Pancreas (tissue), 10 donors: ENCODE data around the gene TUBGCP6. TPM values are rescaled to one million over a fixed set of nuclear protein-coding genes. Genes with fewer than 3 reads are reported as not detected.

Experiments
- ATAC-seq, 4 donors: fragments of 200-7000 bp; cut with Tn5 transposase; one replicate each; pipeline versions ENCODE4 v1.8.0 to v1.9.1; 2020; ENCODE audit warnings: mild to moderate bottlenecking in 4 of 4, moderate library complexity in 4 of 4
- DNase-seq, 6 donors: peaks; one replicate each; pipeline ENCODE4 v3.0.0-alpha.2; 2020
- FAIRE-seq: peaks from 2 replicates; lab custom pipeline; 2012; peaks lifted over from hg19 to GRCh38; lab: Jason Lieb, UNC
- H3K27ac ChIP-seq, 4 donors: fragments of 200-600 bp; sonication (generic); 1 replicate in 3 of 4; 2 replicates in 1 of 4; pipeline versions ENCODE4 v1.5.0 to v1.8.0; 2020
- H3K27me3 ChIP-seq, 4 donors: fragments of 200-600 bp; one replicate each; pipeline ENCODE4 v1.8.0; 2021
- H3K36me3 ChIP-seq, 3 donors: fragments of 200-600 bp; sonication (generic) in 1 of 3; one replicate each; pipeline versions ENCODE4 v1.5.0 to v1.8.0; 2020 to 2021
- H3K4me1 ChIP-seq, 3 donors: fragments of 200-600 bp; one replicate each; pipeline ENCODE4 v1.8.0; 2021
- H3K4me3 ChIP-seq, 4 donors: fragments of 200-600 bp; sonication (generic) in 2 of 4; one replicate each; pipeline versions ENCODE4 v1.5.0 to v1.8.0; 2020 to 2021
- H3K9me3 ChIP-seq, 4 donors: fragments of 200-600 bp; one replicate each; pipeline ENCODE4 v1.8.0; 2021
- CTCF ChIP-seq, 4 donors: fragments of 200-600 bp; sonication (generic) in 3 of 4; IDR thresholded peaks; one replicate each; pipeline versions ENCODE4 v1.5.0 to v1.8.0; 2021; ENCODE audit warnings: antibody characterized with exemption in 4 of 4
- WGBS, 2 donors: extraction: QIAGEN DNeasy Blood & Tissue Kit; methylation state at CpG; one replicate each; pipeline ENCODE4 v1.1.7; 2013; 5-methylcytosine and 5-hydroxymethylcytosine counted together
- intact Hi-C, 3 donors: fragments of 100-400 bp; cut with DNase I; formaldehyde crosslinking; loops; one replicate each; pipeline versions ENCODE4 v1.11.1 to v1.14.2; 2022
- polyA plus RNA-seq, 2 donors: library from polyadenylated mRNA; stranded (reverse); fragments of 200-250 nt; gene quantifications; one replicate each; pipeline ENCODE4 v1.2.3, GENCODE V29; 2013
- total RNA-seq, 6 donors: library from RNA; stranded (reverse); fragmentation: NEBNext Ultra II Directional in 4 of 6; extraction: Animal tissue kit (Norgen Biotek cat#: 25700) in 4 of 6; gene quantifications; one replicate each; pipeline versions ENCODE4 v1.2.1 to v1.2.4, GENCODE V29; 2021 to 2023
- donor health status: healthy with polysubstance abuse.
- donor health status: DM: no; HTN: no; CAD: no; lungs with moderate emphysema.
- donor health status: DM: no; HTN: no; CAD: no.
- donor health status: control.
- donor health status: control.
- donor health status: Bipolar disorder and iron deficiency.
- donor health status: DM: yes; HTN: yes; CAD: no.
- donor health status: DM: no; HTN: no; CAD: no.
- donor health status: DM: no; HTN: no; CAD: no.
- donor health status: DM: yes; HTN: yes; CAD: no.

The TUBGCP6 gene
- total and polyA plus RNA-seq, 8 donors = 19.2 to 139 (median 29.8) TPM

GRCh38 chr22:50199829-50200460, 44.9 kb downstream of the TUBGCP6 start:
- peak overlapping the region; percentile 61 to 86 (median 82) for H3K4me3 ChIP-seq
- ATAC-seq (peak; percentile 1 to 7 (median 6)), DNase-seq (peak in 3 of 6 donors; percentile 31 to 86 (median 56)), FAIRE-seq (no peak)
- WGBS, 2 donors = 28 to 34% methylated on average over 18 to 34 of the region's 34 CpGs
- peaks cover 0 to 13% (median 6%) of the 10 kb centered on the region in 3 donors for H3K4me1 ChIP-seq
- no peaks in the 10 kb centered on the region for H3K9me3 ChIP-seq
- no peak for TF ChIP-seq CTCF (IDR thresholded peaks at IDR 0.05)
- intact Hi-C loops = no loop called here
- no peaks in the 10 kb centered on the region for H3K27me3 ChIP-seq
- peaks cover 0 to 23% (median 0%) of the 10 kb centered on the region in 3 donors for H3K36me3 ChIP-seq
- H3K27ac ChIP-seq = peak overlapping the region in 3 of 4 donors; percentile 17 to 64 (median 60)

DNA sequence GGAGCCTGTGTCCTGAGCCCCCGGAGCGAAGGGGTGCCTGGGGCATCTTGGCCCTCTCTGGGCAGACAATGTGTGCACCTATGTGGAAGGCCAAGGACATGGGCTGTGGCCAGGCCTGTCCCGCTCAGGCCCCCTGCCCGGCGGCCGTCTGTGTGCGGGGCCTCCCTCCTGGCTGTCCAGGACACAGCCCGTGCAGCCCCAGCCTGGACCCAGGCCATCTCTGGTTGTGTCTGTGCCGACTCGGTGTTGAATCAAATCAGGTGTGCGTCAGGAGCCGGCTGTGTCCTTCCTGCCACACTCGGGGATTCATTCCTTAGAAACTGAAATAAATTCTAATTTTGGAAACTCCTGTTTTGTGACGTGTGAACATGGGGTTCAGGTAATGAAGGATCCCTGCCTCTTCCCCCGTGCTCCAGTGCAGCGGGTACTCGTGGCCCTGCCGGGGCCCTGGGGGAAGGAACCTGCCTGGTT, 45.5 kb downstream of the TUBGCP6 start:
- peak in 3 of 6 donors; percentile 24 to 85 (median 62) for DNase-seq
- FAIRE-seq = no peak

GRCh38 chr22:50198624-50199017, 46.2 kb downstream of the TUBGCP6 start:
- Histone ChIP-seq H3K9me3 (no peaks in the 10 kb centered on the region), H3K4me3 (no peak overlapping the region), H3K36me3 (peaks cover 0 to 30% (median 0%) of the 10 kb centered on the region in 3 donors), H3K4me1 (peaks cover 0 to 13% (median 6%) of the 10 kb centered on the region in 3 donors), H3K27me3 (no peaks in the 10 kb centered on the region), H3K27ac (no peak overlapping the region)
- WGBS, 2 donors = 90% methylated on average over 15 to 16 of the region's 16 CpGs
- intact Hi-C loops = no loop called here
- TF ChIP-seq CTCF (IDR thresholded peaks at IDR 0.05) = no peak
- DNase-seq = peak in 1 of 6 donors; percentile 51
- ATAC-seq = no peak
- FAIRE-seq = no peak

More for the DNA sequence above, 45.5 kb downstream of the TUBGCP6 start:
- no peak overlapping the region for H3K4me3 ChIP-seq
- no peaks in the 10 kb centered on the region for H3K9me3 ChIP-seq
- H3K4me1 ChIP-seq = peaks cover 0 to 13% (median 6%) of the 10 kb centered on the region in 3 donors
- no peak overlapping the region for H3K27ac ChIP-seq
- 72 to 74% methylated on average over 18 of the region's 18 CpGs for WGBS, 2 donors
- H3K27me3 ChIP-seq = no peaks in the 10 kb centered on the region
- ATAC-seq = no peak
- H3K36me3 ChIP-seq = peaks cover 0 to 26% (median 0%) of the 10 kb centered on the region in 3 donors
- intact Hi-C loops = no loop called here
- no peak for TF ChIP-seq CTCF (IDR thresholded peaks at IDR 0.05)

DNA sequence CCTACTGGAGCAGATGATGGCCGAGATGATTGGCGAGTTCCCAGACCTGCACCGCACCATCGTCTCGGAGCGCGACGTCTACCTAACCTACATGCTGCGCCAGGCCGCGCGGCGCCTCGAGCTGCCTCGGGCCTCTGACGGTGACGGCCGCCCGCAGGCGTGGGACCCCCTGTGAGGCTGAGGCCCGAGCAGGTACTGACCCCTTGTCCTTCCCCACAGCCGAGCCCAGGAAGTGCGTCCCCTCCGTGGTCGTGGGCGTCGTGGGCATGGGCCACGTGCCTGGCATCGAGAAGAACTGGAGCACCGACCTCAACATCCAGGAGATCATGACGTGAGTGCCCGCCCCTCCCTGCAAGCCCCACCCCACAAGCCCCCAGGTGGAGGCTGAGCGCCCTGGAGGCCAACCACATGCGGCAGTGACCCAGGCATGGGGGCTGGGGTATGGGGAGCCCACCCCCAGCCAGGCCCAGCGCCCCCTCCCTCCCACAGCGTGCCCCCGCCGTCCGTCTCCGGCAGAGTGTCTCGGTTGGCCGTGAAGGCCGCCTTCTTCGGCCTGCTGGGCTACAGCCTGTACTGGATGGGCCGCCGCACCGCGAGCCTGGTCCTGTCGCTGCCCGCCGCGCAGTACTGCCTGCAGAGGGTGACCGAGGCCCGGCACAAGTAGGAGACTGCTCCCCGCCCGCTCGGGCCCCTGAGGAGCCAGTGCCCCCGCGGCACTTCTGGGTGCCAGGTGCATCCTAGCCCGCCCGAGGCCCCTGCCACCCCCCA, 46.8 kb downstream of the TUBGCP6 start:
- intact Hi-C loops = no loop called here
- peaks cover 0 to 13% (median 10%) of the 10 kb centered on the region in 3 donors for H3K4me1 ChIP-seq
- H3K9me3 ChIP-seq = no peaks in the 10 kb centered on the region
- no peak overlapping the region for H3K4me3 ChIP-seq
- no peak overlapping the region for H3K27ac ChIP-seq
- peaks cover 0 to 30% (median 0%) of the 10 kb centered on the region in 3 donors for H3K36me3 ChIP-seq
- 94 to 96% methylated on average over 51 to 61 of the region's 61 CpGs for WGBS, 2 donors
- FAIRE-seq (no peak), ATAC-seq (no peak), DNase-seq (peak in 3 of 6 donors; percentile 25 to 85 (median 60))
- TF ChIP-seq CTCF (IDR thresholded peaks at IDR 0.05) = no peak
- H3K27me3 ChIP-seq = no peaks in the 10 kb centered on the region
